ENCODE data around the gene FBLN7. TPM values are rescaled to one million over a fixed set of nuclear protein-coding genes. Genes with fewer than 3 reads are reported as not detected.

Gene FBLN7
- total RNA-seq, 1 experiment from 2014 or later: 4.1 TPM

DNA sequence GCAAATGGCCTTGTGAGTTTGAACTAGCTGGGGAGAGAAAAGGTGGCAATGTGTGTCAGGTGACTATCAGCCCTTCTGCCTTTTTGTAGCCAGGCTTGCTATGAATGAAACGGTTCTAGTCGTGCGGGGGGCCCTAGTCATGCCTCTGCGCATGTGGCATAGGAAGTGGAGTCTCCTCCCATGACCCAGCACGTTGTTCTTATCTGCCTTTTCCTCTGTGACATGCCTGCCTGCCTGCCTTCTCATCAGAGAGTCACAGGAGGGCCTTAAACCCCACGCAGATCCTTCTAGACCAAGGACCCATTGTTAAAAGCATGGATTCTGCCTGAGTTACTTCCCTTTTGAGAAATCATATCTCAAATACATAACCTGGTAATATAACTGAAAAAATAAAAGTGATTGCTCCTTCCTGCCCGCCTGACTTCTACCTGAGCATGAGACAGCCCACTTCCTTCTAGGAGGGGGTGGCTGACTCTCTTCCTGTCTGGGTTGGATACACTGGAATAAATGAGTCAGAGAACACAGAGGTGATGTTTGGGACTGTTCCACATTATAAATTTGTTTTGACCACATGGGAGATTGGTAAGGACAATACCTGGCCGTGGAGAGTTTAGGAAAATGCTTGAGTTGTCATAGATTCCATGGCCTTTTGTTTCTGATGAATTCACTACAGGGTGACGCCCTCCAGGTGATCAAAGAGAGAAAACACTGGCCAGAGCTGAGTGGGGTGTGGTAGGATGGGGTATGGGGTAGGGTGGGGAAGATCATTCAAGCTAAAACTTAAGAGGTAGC lies 49.8 kb downstream of the FBLN7 start:
- H3K4me1 ChIP-seq (ENCODE audit: insufficient read depth, low read length, poor library complexity, severe bottlenecking): no peaks in the 10 kb centered on the region
- TF ChIP-seq EZH2 (IDR thresholded peaks at IDR 0.05; ENCODE audit: borderline replicate concordance, low read depth, low read length, poor library complexity, severe bottlenecking): no peak
- no peaks in the 10 kb centered on the region for H3K36me3 ChIP-seq (ENCODE audit: insufficient read depth, low read length, poor library complexity, severe bottlenecking)
- no peak overlapping the region for H3K27ac ChIP-seq (ENCODE audit: low read depth, low read length, poor library complexity, severe bottlenecking)
- H3K27me3 ChIP-seq (replicated peaks; ENCODE audit: insufficient read depth, low read depth, low read length, poor library complexity): no peaks in the 10 kb centered on the region
- intact Hi-C loops (cut with micrococcal nuclease; ENCODE audit: unreplicated experiment): no loop called here
- no peaks in the 10 kb centered on the region for H3K9me3 ChIP-seq (ENCODE audit: low read depth, low read length, poor library complexity, severe bottlenecking)
- no TSS peak for BruUV-seq (replicated peaks)
- DNase-seq (ENCODE audit: low spot score): no peak
- ChIA-PET POLR2A (ENCODE audit: low non-redundant PET) (no interaction called here), CTCF (no interaction called here)
- no peak overlapping the region for H3K4me3 ChIP-seq (ENCODE audit: low read depth, low read length, poor library complexity, severe bottlenecking)

GRCh38 chr2:112189001-112189556 lies 50.9 kb downstream of the FBLN7 start:
- CTCF ChIA-PET: no interaction called here
- no peaks in the 10 kb centered on the region for H3K4me1 ChIP-seq (ENCODE audit: insufficient read depth, low read length, poor library complexity, severe bottlenecking)
- no peak for TF ChIP-seq CTCF (conservative IDR thresholded peaks at IDR 0.05; ENCODE audit: low read depth, low read length)
- TF ChIP-seq EZH2 (IDR thresholded peaks at IDR 0.05; ENCODE audit: borderline replicate concordance, low read depth, low read length, poor library complexity, severe bottlenecking): no peak

GRCh38 chr2:112194028-112194427 lies 55.8 kb downstream of the FBLN7 start:
- H3K4me3 ChIP-seq (ENCODE audit: low read depth, low read length, poor library complexity, severe bottlenecking): no peak overlapping the region
- no peaks in the 10 kb centered on the region for H3K4me1 ChIP-seq (ENCODE audit: insufficient read depth, low read length, poor library complexity, severe bottlenecking)
- no peaks in the 10 kb centered on the region for H3K27me3 ChIP-seq (replicated peaks; ENCODE audit: insufficient read depth, low read depth, low read length, poor library complexity)
- no peaks in the 10 kb centered on the region for H3K9me3 ChIP-seq (ENCODE audit: low read depth, low read length, poor library complexity, severe bottlenecking)
- BruUV-seq (replicated peaks): no TSS peak
- ChIA-PET POLR2A (ENCODE audit: low non-redundant PET) (no interaction called here), CTCF (no interaction called here)
- no peak for TF ChIP-seq EZH2 (IDR thresholded peaks at IDR 0.05; ENCODE audit: borderline replicate concordance, low read depth, low read length, poor library complexity, severe bottlenecking)
- TF ChIP-seq CTCF (conservative IDR thresholded peaks at IDR 0.05; ENCODE audit: low read depth, low read length): no peak
- H3K36me3 ChIP-seq (ENCODE audit: insufficient read depth, low read length, poor library complexity, severe bottlenecking): no peaks in the 10 kb centered on the region
- intact Hi-C loops (cut with micrococcal nuclease; ENCODE audit: unreplicated experiment): no loop called here
- DNase-seq (ENCODE audit: low spot score): no peak
- no peak overlapping the region for H3K27ac ChIP-seq (ENCODE audit: low read depth, low read length, poor library complexity, severe bottlenecking)

More at GRCh38 chr2:112189001-112189556, 50.9 kb downstream of the FBLN7 start:
- H3K27ac ChIP-seq (ENCODE audit: low read depth, low read length, poor library complexity, severe bottlenecking): no peak overlapping the region
- POLR2A ChIA-PET (ENCODE audit: low non-redundant PET): no interaction called here
- no peaks in the 10 kb centered on the region for H3K9me3 ChIP-seq (ENCODE audit: low read depth, low read length, poor library complexity, severe bottlenecking)
- H3K4me3 ChIP-seq (ENCODE audit: low read depth, low read length, poor library complexity, severe bottlenecking): no peak overlapping the region
- intact Hi-C loops (cut with micrococcal nuclease; ENCODE audit: unreplicated experiment): no loop called here
- DNase-seq (ENCODE audit: low spot score): no peak
- H3K27me3 ChIP-seq (replicated peaks; ENCODE audit: insufficient read depth, low read depth, low read length, poor library complexity): no peaks in the 10 kb centered on the region
- BruUV-seq (replicated peaks): no TSS peak
- no peaks in the 10 kb centered on the region for H3K36me3 ChIP-seq (ENCODE audit: insufficient read depth, low read length, poor library complexity, severe bottlenecking)
